ENCODE results near the gene OCIAD2.
"Not testable (repeated sequence)": the region's sequence is repeated elsewhere in the genome, so short reads cannot be mapped to it uniquely, and the experiment has no call there.

Gene OCIAD2

DNA sequence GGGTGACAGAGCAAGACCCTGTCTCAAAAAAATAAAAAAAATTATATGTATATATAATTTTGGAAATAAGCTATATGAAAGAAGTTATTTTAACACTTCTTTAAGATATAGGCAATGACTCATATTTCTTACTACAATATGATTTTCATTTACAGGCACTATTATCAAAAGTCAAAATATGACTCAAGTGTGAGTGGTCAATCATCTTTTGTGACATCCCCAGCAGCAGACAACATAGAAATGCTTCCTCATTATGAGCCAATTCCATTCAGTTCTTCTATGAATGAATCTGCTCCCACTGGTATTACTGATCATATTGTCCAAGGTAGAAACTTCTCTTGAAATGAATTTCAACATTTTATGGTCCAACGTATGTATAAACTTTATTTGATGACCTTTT is 54.9 kb downstream of the OCIAD2 start:
- DNase-seq: no peak

DNA sequence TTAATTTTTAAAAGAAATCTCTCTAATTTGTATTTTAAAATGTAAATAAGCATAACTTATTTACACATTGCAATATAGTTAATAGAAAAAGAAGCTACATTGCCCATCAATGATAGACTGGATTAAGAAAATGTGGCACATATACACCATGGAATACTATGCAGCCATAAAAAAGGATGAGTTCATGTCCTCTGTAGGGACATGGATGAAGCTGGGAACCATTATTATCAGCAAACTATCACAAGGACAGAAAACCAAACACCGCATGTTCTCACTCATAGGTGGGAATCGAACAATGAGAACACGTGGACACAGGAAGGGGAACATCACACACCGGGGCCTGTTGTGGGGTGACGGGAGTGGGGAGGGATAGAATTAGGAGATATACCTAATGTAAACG is 57.8 kb downstream of the OCIAD2 start:
- not testable (repeated sequence) for DNase-seq

GRCh38 chr4:48844843-48845242 is 61.7 kb downstream of the OCIAD2 start:
- DNase-seq: no peak

- DNase-seq: no peak
These were observed 65.3 kb downstream of the OCIAD2 start for GRCh38 chr4:48841045-48841827.

DNA sequence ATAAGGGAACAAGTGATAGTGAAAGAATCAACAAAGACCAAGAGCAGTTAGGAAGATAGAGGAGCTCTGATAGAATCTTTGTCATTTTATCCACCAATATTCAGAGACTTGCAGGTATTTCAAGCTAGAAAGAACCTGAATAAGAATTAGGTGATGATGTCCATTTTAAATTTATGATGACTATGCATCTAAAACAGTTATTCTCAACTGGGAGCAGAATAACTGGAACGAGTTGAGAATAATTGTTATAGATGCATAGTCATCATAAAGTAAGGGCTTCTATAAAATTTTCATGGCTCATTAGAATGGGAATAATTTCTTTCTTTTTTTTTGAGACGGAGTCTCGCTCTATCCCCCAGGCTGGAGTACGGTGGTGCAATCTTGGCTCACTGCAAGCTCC is 69.9 kb downstream of the OCIAD2 start:
- DNase-seq: no peak
